HCT116 (cell line): ENCODE data around the gene MUC4. TPM values are rescaled to one million over a fixed set of nuclear protein-coding genes. Genes with fewer than 3 reads are reported as not detected.

Experiments
- ATAC-seq: fragments of 200-7000 bp; cut with Tn5 transposase; 2 replicates; pipeline ENCODE4 v1.9.1; 2020; ENCODE audit warnings: mild to moderate bottlenecking, moderate library complexity
- BruUV-seq: library from RNA; stranded (reverse); fragments of 400-500 nt; replicated peaks from 2 replicates; lab custom pipeline; 2021; lab: Mats Ljungman, UMichigan
- CTCF ChIA-PET: fragments of 300-600 bp; sonication (Branson Sonifier 250); formaldehyde crosslinking; loops from one replicate; lab custom pipeline; 2021; ENCODE audit warnings: antibody characterized with exemption; lab: Charles Lee
- POLR2A ChIA-PET: fragments of 300-600, 350-600 bp; sonication (Branson Sonifier 250); formaldehyde crosslinking; loops from one replicate; lab custom pipeline; 2021; ENCODE audit warnings: antibody characterized with exemption; lab: Charles Lee
- RAD21 ChIA-PET, 2 experiments: fragments of 300-600 bp; sonication (Branson Sonifier 250); formaldehyde crosslinking; loops; one replicate each; lab custom pipeline; 2023; ENCODE audit warnings: low total read pairs in 2 of 2; ENCODE audit not compliant: uncharacterized antibody in 2 of 2, unreplicated experiment in 2 of 2, low non-redundant PET in 1 of 2; lab: Charles Lee
- DNase-seq: peaks from one replicate; pipeline ENCODE4 v3.0.0-alpha.2; 2010; ENCODE audit warnings: low read depth, low spot score
- H2AFZ ChIP-seq: fragments of 200-600 bp; shearing (Covaris generic), sonication (generic); 2 replicates; pipeline ENCODE4 v1.6.1; 2017; ENCODE audit warnings: low read depth, mixed run types, mixed read lengths, antibody characterized with exemption, low read length; ENCODE audit not compliant: poor library complexity, severe bottlenecking
- H3K27ac ChIP-seq: 2 replicates; pipeline ENCODE4 v1.5.1; 2012; ENCODE audit warnings: low read depth, low read length
- H3K27me3 ChIP-seq: fragments of 200-600 bp; sonication (generic); 2 replicates; pipeline ENCODE4 v1.6.1; 2016; ENCODE audit warnings: mixed run types, low read length, mixed read lengths; ENCODE audit not compliant: insufficient read depth
- H3K36me3 ChIP-seq, 2 experiments: fragments of 200-500 bp in 1 of 2; fragments of 200-600 bp in 1 of 2; sonication (Bioruptor generic) in 1 of 2; sonication (generic) in 1 of 2; 2 replicates each; pipeline versions ENCODE4 v1.5.1 to v1.6.1; 2014 to 2016; ENCODE audit warnings: low read length in 2 of 2, inconsistent platforms in 1 of 2, mixed read lengths in 1 of 2, mixed run types in 1 of 2; ENCODE audit not compliant: insufficient read depth in 2 of 2, control insufficient read depth in 1 of 2
- H3K4me1 ChIP-seq, 2 experiments: fragments of 200-600 bp in 1 of 2; sonication (generic) in 1 of 2; 2 replicates each; pipeline versions ENCODE4 v1.5.1 to v1.6.1; 2012 to 2017; ENCODE audit warnings: low read length in 2 of 2, inconsistent platforms in 1 of 2, mild to moderate bottlenecking in 1 of 2, mixed read lengths in 1 of 2, mixed run types in 1 of 2, moderate library complexity in 1 of 2; ENCODE audit not compliant: insufficient read depth in 2 of 2, control insufficient read depth in 1 of 2
- H3K4me2 ChIP-seq: fragments of 200-600 bp; sonication (generic); 2 replicates; pipeline ENCODE4 v1.6.1; 2017; ENCODE audit warnings: mixed run types, low read length, mixed read lengths
- H3K4me3 ChIP-seq, 2 experiments: fragments of 200-600 bp in 1 of 2; sonication (generic) in 1 of 2; replicated peaks in 1 of 2; 2 replicates each; pipeline ENCODE4 v1.5.1; 2011 to 2016; ENCODE audit warnings: low read length in 2 of 2, control low read depth in 1 of 2, low read depth in 1 of 2, mild to moderate bottlenecking in 1 of 2, mixed read lengths in 1 of 2, mixed run types in 1 of 2
- H3K79me2 ChIP-seq: fragments of 200-600 bp; sonication (generic); 2 replicates; pipeline ENCODE4 v1.6.1; 2017; ENCODE audit warnings: mild to moderate bottlenecking, mixed run types, low read length, moderate library complexity, mixed read lengths; ENCODE audit not compliant: insufficient read depth
- H3K9ac ChIP-seq: fragments of 200-600 bp; sonication (generic); 2 replicates; pipeline ENCODE4 v1.6.1; 2016; ENCODE audit warnings: low read length, mixed read lengths
- H3K9me2 ChIP-seq: fragments of 200-600 bp; sonication (generic), shearing (Covaris generic); 2 replicates; pipeline ENCODE4 v1.6.1; 2017; ENCODE audit warnings: mixed run types, mild to moderate bottlenecking, moderate library complexity; ENCODE audit not compliant: insufficient read depth
- H3K9me3 ChIP-seq, 2 experiments: fragments of 200-500 bp in 1 of 2; fragments of 200-600 bp in 1 of 2; sonication (Bioruptor generic) in 1 of 2; sonication (generic) in 1 of 2; 2 replicates each; pipeline ENCODE4 v1.6.1; 2014 to 2017; ENCODE audit warnings: low read length in 2 of 2, mixed read lengths in 2 of 2, inconsistent platforms in 1 of 2, low read depth in 1 of 2, mild to moderate bottlenecking in 1 of 2, mixed run types in 1 of 2, moderate library complexity in 1 of 2; ENCODE audit not compliant: control insufficient read depth in 1 of 2, insufficient read depth in 1 of 2
- H4K20me1 ChIP-seq: fragments of 200-600 bp; sonication (generic), shearing (Covaris generic); 2 replicates; pipeline ENCODE4 v1.6.1; 2017; ENCODE audit warnings: mixed run types, mild to moderate bottlenecking, moderate library complexity; ENCODE audit not compliant: insufficient read depth
- CBX3 ChIP-seq: IDR thresholded peaks from 2 replicates; pipeline ENCODE4 v1.6.1; 2012; ENCODE audit warnings: low read depth
- CEBPB ChIP-seq: IDR thresholded peaks from 2 replicates; pipeline ENCODE4 v1.6.1; 2012; ENCODE audit warnings: low read depth
- EGR1 ChIP-seq: IDR thresholded peaks from 2 replicates; pipeline ENCODE4 v1.6.1; 2012; ENCODE audit warnings: low read depth
- EZH2phosphoT487 ChIP-seq: fragments of 200-600 bp; IDR thresholded peaks from 2 replicates; pipeline ENCODE4 v1.6.1; 2018; ENCODE audit warnings: antibody characterized with exemption, borderline replicate concordance
- JUND ChIP-seq: IDR thresholded peaks from 2 replicates; pipeline ENCODE4 v1.6.1; 2012
- POLR2AphosphoS5 ChIP-seq: IDR thresholded peaks from 2 replicates; pipeline ENCODE4 v1.6.1; 2011; ENCODE audit warnings: mild to moderate bottlenecking, low read depth, low read length, moderate library complexity
- SIN3A ChIP-seq: IDR thresholded peaks from 2 replicates; pipeline ENCODE4 v1.6.1; 2012; ENCODE audit warnings: low read depth
- SRF ChIP-seq: IDR thresholded peaks from 2 replicates; pipeline ENCODE4 v1.6.1; 2012; ENCODE audit warnings: low read depth
- ZNF274 ChIP-seq: fragments of 200-500 bp; sonication (Bioruptor generic); IDR thresholded peaks from 2 replicates; pipeline ENCODE4 v1.6.1; 2014; ENCODE audit warnings: mild to moderate bottlenecking, low read depth, low read length, inconsistent platforms
- intact Hi-C: fragments of 100-400 bp; cut with micrococcal nuclease; formaldehyde crosslinking; loops from 2 replicates; pipeline ENCODE4 v1.10.0; 2022
- total RNA-seq: library from RNA; stranded (reverse); gene quantifications from one replicate; pipeline ENCODE4 v1.2.1, GENCODE V29; 2021; ENCODE audit not compliant: unreplicated experiment
- TF ChIP-seq, protein P1 (sequence below): IDR thresholded peaks from 2 replicates; pipeline ENCODE4 v1.6.1; 2011; ENCODE audit warnings: mild to moderate bottlenecking, low read length, moderate library complexity; ENCODE audit not compliant: insufficient replicate concordance; ENCODE audit errors: extremely low read depth
- TF ChIP-seq, protein P2 (sequence below), 3 experiments: fragments of 200-600 bp in 1 of 3; sonication (generic) in 1 of 3; IDR thresholded peaks in 2 of 3; conservative IDR thresholded peaks in 1 of 3; 2 replicates each; pipeline ENCODE4 v1.5.1; 2012 to 2017; ENCODE audit warnings: low read depth in 2 of 3, low read length in 2 of 3, antibody characterized with exemption in 1 of 3, borderline replicate concordance in 1 of 3, control low read depth in 1 of 3, mild to moderate bottlenecking in 1 of 3, mixed read lengths in 1 of 3, mixed run types in 1 of 3, moderate library complexity in 1 of 3; ENCODE audit not compliant: insufficient read depth in 1 of 3

MUC4 gene
- total RNA-seq, 1 experiment from 2014 or later = 0.64 TPM

DNA sequence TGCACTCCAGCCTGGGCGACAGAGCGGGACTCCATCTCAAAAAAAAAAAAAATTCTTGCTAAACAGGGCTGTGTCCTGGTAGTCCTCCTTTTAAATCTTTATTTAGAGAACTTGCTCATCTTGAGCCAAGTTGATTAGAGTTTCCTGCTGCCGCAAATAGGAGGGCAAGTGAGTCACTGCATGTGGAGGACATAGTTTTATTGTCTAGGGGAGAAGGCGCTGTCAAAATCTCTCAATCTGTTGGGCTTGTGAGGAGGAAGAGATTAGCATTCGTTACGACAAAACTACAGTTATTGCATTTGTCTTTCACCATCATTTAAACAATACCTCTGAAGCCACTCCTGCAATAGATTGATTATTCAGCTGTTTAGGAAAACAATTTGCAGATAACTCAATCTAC lies 11.5 kb downstream of the MUC4 start:
- no peaks in the 10 kb centered on the region for H3K79me2 ChIP-seq
- H2AFZ ChIP-seq = no peak overlapping the region
- no peaks in the 10 kb centered on the region for H3K4me1 ChIP-seq
- POLR2A ChIA-PET = no interaction called here
- H3K4me2 ChIP-seq = no peak overlapping the region
- RAD21 ChIA-PET = no interaction called here
- TF ChIP-seq SIN3A (no peak), JUND (no peak), SRF (no peak), CEBPB (no peak), ZNF274 (no peak), CBX3 (no peak), EZH2phosphoT487 (no peak), EGR1 (no peak), POLR2AphosphoS5 (no peak)
- TF ChIP-seq, protein P1, sequence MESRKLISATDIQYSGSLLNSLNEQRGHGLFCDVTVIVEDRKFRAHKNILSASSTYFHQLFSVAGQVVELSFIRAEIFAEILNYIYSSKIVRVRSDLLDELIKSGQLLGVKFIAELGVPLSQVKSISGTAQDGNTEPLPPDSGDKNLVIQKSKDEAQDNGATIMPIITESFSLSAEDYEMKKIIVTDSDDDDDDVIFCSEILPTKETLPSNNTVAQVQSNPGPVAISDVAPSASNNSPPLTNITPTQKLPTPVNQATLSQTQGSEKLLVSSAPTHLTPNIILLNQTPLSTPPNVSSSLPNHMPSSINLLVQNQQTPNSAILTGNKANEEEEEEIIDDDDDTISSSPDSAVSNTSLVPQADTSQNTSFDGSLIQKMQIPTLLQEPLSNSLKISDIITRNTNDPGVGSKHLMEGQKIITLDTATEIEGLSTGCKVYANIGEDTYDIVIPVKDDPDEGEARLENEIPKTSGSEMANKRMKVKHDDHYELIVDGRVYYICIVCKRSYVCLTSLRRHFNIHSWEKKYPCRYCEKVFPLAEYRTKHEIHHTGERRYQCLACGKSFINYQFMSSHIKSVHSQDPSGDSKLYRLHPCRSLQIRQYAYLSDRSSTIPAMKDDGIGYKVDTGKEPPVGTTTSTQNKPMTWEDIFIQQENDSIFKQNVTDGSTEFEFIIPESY = no peak
- TF ChIP-seq, protein P2, sequence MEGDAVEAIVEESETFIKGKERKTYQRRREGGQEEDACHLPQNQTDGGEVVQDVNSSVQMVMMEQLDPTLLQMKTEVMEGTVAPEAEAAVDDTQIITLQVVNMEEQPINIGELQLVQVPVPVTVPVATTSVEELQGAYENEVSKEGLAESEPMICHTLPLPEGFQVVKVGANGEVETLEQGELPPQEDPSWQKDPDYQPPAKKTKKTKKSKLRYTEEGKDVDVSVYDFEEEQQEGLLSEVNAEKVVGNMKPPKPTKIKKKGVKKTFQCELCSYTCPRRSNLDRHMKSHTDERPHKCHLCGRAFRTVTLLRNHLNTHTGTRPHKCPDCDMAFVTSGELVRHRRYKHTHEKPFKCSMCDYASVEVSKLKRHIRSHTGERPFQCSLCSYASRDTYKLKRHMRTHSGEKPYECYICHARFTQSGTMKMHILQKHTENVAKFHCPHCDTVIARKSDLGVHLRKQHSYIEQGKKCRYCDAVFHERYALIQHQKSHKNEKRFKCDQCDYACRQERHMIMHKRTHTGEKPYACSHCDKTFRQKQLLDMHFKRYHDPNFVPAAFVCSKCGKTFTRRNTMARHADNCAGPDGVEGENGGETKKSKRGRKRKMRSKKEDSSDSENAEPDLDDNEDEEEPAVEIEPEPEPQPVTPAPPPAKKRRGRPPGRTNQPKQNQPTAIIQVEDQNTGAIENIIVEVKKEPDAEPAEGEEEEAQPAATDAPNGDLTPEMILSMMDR (IDR thresholded peaks at IDR 0.05 in 2 of 3, conservative IDR thresholded peaks at IDR 0.05 in 1 of 3; ENCODE audit: borderline replicate concordance in 1 of 3, insufficient read depth in 1 of 3, low read depth in 2 of 3, low read length in 2 of 3) = no peak
- no peak overlapping the region for H3K9ac ChIP-seq
- H3K9me3 ChIP-seq = no peaks in the 10 kb centered on the region
- BruUV-seq = no TSS peak
- ATAC-seq = no peak
- no peaks in the 10 kb centered on the region for H3K9me2 ChIP-seq
- H4K20me1 ChIP-seq = no peaks in the 10 kb centered on the region
- no peak overlapping the region for H3K27ac ChIP-seq
- H3K4me3 ChIP-seq = no peak overlapping the region
- DNase-seq = no peak
- H3K27me3 ChIP-seq = peaks cover 12% of the 10 kb centered on the region; the same call in 1 of the 2 replicates
- intact Hi-C loops = no loop called here
- H3K36me3 ChIP-seq = no peaks in the 10 kb centered on the region
- CTCF ChIA-PET = no interaction called here
